Testis (tissue), 3 donors: ENCODE results near the gene MNDA. TPM values are rescaled to one million over a fixed set of nuclear protein-coding genes. Genes with fewer than 3 reads are reported as not detected.

Source experiments
- DNase-seq: peaks from one replicate; pipeline ENCODE4 v3.0.0-alpha.2; 2019
- H3K27ac ChIP-seq, 2 donors: fragments of 200-600 bp; sonication (generic); one replicate each; pipeline ENCODE4 v1.5.1; 2019
- H3K27me3 ChIP-seq: fragments of 200-600 bp; sonication (generic); one replicate; pipeline ENCODE4 v1.5.1; 2019
- H3K36me3 ChIP-seq: fragments of 200-600 bp; sonication (generic); one replicate; pipeline ENCODE4 v1.5.1; 2017; ENCODE audit warnings: low read depth; ENCODE audit errors: missing control alignments
- H3K4me1 ChIP-seq: fragments of 200-600 bp; sonication (generic); one replicate; pipeline ENCODE4 v1.5.1; 2019
- H3K4me3 ChIP-seq, 2 donors: fragments of 200-600 bp; sonication (generic); one replicate each; pipeline ENCODE4 v1.5.1; 2017 to 2019
- H3K9me3 ChIP-seq: fragments of 200-600 bp; sonication (generic); one replicate; pipeline ENCODE4 v1.5.1; 2017
- CTCF ChIP-seq, 3 experiments: fragments of 450-650 bp in 2 of 3; fragments of 200-600 bp in 1 of 3; sonication (generic) in 1 of 3; IDR thresholded peaks; one replicate each; pipeline ENCODE4 v1.5.1; 2016 to 2019; ENCODE audit warnings: antibody characterized with exemption in 3 of 3, mild to moderate bottlenecking in 2 of 3, moderate library complexity in 1 of 3
- POLR2A ChIP-seq: fragments of 450-650 bp; IDR thresholded peaks from one replicate; pipeline ENCODE4 v1.6.1; 2017; ENCODE audit warnings: antibody characterized with exemption, mild to moderate bottlenecking, moderate library complexity
- WGBS, 2 donors: methylation state at CpG; one replicate each; pipeline ENCODE4 v1.1.5; 2018; 5-methylcytosine and 5-hydroxymethylcytosine counted together
- intact Hi-C: fragments of 100-400 bp; cut with DNase I; formaldehyde crosslinking; loops from one replicate; pipeline ENCODE4 v1.15.1; 2023; ENCODE audit warnings: low total_unique reads
- polyA plus RNA-seq: library from polyadenylated mRNA; stranded (reverse); fragments of 350-450 nt; fragmentation: Illumina TruSeq; extraction: RNeasy Lipid Tissue Mini Kit (QIAGEN cat#74804); gene quantifications from one replicate; pipeline ENCODE4 v1.2.3, GENCODE V29; 2014; ENCODE audit warnings: low read depth, low replicate concordance; ENCODE audit not compliant: insufficient read depth
- total RNA-seq, 2 donors: library from RNA; depleted of rRNA; stranded (reverse); fragments of >200 nt; gene quantifications; one replicate each; pipeline ENCODE4 v1.2.3, GENCODE V29; 2016

MNDA gene
- total and polyA plus RNA-seq, 3 donors from 2014 or later, result 6.8 to 12.8 (median 11.5) TPM

GRCh38 chr1:158830074-158830677 is 975 bp upstream of the MNDA start:
- H3K4me1 ChIP-seq, result no peaks in the 10 kb centered on the region
- no peaks in the 10 kb centered on the region for H3K27me3 ChIP-seq
- 61 to 75% methylated on average over 2 of the region's 2 CpGs for WGBS, 2 donors
- H3K36me3 ChIP-seq, result no peaks in the 10 kb centered on the region
- H3K4me3 ChIP-seq, result no peak overlapping the region
- TF ChIP-seq CTCF (IDR thresholded peaks at IDR 0.05), result no peak
- no peak for TF ChIP-seq POLR2A
- no peak for DNase-seq
- no peak overlapping the region for H3K27ac ChIP-seq
- intact Hi-C loops, result no loop called here
- no peaks in the 10 kb centered on the region for H3K9me3 ChIP-seq

GRCh38 chr1:158833264-158833663 is 2.1 kb downstream of the MNDA start:
- 58 to 77% methylated on average over 3 of the region's 3 CpGs for WGBS, 2 donors

GRCh38 chr1:158836038-158836437 is 4.9 kb downstream of the MNDA start:
- intact Hi-C loops, result no loop called here
- Histone ChIP-seq H3K27ac (no peak overlapping the region), H3K36me3 (no peaks in the 10 kb centered on the region), H3K27me3 (no peaks in the 10 kb centered on the region), H3K9me3 (no peaks in the 10 kb centered on the region), H3K4me1 (no peaks in the 10 kb centered on the region), H3K4me3 (no peak overlapping the region)
- TF ChIP-seq CTCF (IDR thresholded peaks at IDR 0.05), result no peak
- TF ChIP-seq POLR2A, result no peak
- 85 to 90% methylated on average over 4 of the region's 4 CpGs for WGBS, 2 donors
- DNase-seq, result no peak

More at GRCh38 chr1:158833264-158833663, 2.1 kb downstream of the MNDA start:
- Histone ChIP-seq H3K36me3 (no peaks in the 10 kb centered on the region), H3K27me3 (no peaks in the 10 kb centered on the region), H3K4me3 (no peak overlapping the region), H3K4me1 (no peaks in the 10 kb centered on the region), H3K27ac (peak overlapping the region in 1 of 2 donors; percentile 62), H3K9me3 (no peaks in the 10 kb centered on the region)
- intact Hi-C loops, result no loop called here
- TF ChIP-seq POLR2A, result no peak
- TF ChIP-seq CTCF (IDR thresholded peaks at IDR 0.05), result no peak
- no peak for DNase-seq

GRCh38 chr1:158838660-158839059 is 7.5 kb downstream of the MNDA start:
- H3K36me3 ChIP-seq, result no peaks in the 10 kb centered on the region
- intact Hi-C loops, result no loop called here
- H3K27me3 ChIP-seq, result no peaks in the 10 kb centered on the region
- DNase-seq, result no peak
- no peak for TF ChIP-seq POLR2A
- no peak for TF ChIP-seq CTCF (IDR thresholded peaks at IDR 0.05)
- H3K27ac ChIP-seq, result no peak overlapping the region
- no peak overlapping the region for H3K4me3 ChIP-seq
- no peaks in the 10 kb centered on the region for H3K9me3 ChIP-seq
- no peaks in the 10 kb centered on the region for H3K4me1 ChIP-seq

GRCh38 chr1:158839566-158839965 is 8.4 kb downstream of the MNDA start:
- intact Hi-C loops, result no loop called here

More at GRCh38 chr1:158839566-158839965, 8.4 kb downstream of the MNDA start:
- no peak for DNase-seq
- no peaks in the 10 kb centered on the region for H3K27me3 ChIP-seq
- no peaks in the 10 kb centered on the region for H3K9me3 ChIP-seq
- no peaks in the 10 kb centered on the region for H3K36me3 ChIP-seq
- TF ChIP-seq POLR2A, result no peak
- TF ChIP-seq CTCF (IDR thresholded peaks at IDR 0.05), result no peak
- WGBS, 2 donors, result 72 to 83% methylated on average over 2 of the region's 2 CpGs
- no peaks in the 10 kb centered on the region for H3K4me1 ChIP-seq
- H3K27ac ChIP-seq, result no peak overlapping the region
- no peak overlapping the region for H3K4me3 ChIP-seq
